Fibroblast of skin of right quadriceps (primary cell): ENCODE data around the gene HMG20A.
A peak's percentile ranks its signal among the peaks of the same experiment; 100 is the strongest.

Experiments
- DNase-seq: peaks from one replicate; pipeline ENCODE4 v3.0.0-alpha.2; 2013

HMG20A gene

DNA sequence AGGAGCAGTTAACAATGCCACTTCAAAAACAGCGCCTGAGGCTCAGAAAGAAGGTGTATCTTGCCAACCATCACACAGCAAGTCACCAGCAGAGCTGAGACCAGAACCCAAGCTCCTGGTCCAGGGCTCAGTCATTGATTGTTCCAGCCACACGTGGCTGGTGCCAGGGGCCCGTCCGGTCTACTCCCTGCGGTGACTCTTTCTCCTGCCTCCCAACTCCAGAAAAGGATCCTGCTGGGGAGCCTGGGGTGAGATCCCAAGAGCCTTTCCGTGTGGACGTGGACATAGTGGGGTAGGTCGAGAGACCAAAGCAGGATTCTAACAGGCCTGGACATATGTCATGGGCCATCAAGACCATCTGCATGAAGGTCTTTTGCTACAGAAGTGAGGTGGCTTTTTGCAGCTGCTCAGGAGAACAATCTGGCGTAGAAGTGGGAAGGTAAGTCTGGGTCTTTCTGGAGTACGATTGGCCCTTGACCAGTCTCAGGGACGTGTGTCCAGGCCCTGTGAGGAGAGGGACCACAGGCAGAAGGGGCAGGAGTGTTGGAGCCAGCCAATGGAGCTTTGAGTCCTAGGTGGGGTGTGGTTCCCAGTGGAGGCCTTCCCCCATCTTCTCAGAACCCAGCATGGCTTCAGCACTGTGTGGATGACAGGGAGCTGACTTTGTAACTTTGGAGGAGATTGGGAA lies 105.4 kb downstream of the HMG20A start:
- DNase-seq: no peak

DNA sequence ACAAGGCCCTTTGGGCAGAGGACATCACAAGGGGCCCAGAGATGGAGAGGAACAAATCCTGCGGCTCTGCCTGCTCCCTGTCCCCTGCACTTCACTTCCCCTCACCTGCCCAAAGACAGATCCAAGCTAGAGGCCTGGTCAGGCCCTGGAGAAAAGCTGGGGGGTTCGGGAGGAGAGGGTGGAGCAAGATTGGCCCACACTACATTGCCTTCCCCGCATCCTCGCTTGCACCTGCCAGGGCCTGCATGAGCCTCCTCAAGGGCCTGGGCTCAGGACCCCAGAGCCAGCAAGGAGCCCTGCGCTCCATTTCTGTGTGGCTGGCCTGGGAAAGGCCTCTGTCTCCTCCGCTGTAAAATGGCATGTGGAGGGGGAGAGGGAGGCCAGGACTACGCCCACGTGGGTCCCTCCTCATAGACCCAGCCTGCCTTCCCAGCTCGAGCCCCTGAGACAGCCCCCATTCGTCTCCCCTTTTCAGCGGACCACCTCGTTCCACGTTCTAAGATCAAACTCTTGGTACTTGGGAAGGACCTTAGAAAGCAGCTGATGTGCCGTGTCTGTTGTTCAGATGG lies 106.0 kb downstream of the HMG20A start:
- no peak for DNase-seq

DNA sequence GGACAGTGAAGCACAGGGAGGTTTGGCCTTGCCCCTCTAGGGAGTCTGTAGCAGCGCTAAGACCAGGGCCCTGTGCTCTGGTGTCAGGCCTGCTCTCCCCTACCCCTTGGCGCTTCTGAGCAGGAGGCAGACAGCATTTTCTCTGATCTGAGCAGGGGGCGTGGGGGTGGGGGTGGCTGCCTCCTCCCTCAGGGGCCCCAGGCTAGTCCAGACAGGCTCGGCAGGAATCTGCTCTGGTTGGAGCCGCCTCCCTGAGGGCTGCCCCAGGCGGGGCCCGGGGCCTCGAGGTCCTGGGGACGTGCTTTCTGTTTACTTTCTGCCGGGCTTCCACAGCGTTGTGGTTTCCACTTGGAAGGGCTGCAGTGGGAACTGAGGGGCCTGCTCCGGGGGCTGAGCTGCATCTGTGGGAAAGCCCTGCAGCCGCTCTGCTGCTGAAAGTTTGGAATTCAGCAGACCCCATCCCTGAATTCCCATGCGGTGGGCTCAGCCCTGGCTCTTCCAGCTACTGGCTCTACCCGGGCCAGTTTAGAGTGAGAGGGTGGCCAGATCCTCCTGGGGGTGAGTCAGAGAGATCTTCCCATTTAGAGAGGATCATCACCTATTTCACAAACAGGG lies 106.6 kb downstream of the HMG20A start:
- DNase-seq: peak; percentile 47

DNA sequence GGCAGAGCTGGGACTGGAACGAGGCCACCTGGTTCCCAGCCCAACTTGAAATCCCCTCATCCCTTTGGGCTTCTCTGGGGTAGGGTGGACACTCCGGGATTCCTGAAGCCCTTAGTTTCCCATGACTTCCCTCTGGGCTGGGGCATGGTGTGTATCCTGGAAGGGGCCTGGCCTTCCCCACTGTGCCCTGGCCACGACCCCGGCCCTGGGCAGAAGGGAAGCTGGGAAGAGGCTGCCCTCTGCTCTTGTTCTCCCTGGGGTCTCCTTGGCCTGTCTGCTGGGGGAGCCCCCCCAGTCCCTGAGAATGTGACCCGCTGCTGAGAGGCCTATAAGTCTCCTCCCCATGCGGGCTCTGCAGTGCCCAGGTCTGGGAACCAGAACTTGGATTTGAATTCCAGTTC lies 107.1 kb downstream of the HMG20A start:
- DNase-seq: no peak

DNA sequence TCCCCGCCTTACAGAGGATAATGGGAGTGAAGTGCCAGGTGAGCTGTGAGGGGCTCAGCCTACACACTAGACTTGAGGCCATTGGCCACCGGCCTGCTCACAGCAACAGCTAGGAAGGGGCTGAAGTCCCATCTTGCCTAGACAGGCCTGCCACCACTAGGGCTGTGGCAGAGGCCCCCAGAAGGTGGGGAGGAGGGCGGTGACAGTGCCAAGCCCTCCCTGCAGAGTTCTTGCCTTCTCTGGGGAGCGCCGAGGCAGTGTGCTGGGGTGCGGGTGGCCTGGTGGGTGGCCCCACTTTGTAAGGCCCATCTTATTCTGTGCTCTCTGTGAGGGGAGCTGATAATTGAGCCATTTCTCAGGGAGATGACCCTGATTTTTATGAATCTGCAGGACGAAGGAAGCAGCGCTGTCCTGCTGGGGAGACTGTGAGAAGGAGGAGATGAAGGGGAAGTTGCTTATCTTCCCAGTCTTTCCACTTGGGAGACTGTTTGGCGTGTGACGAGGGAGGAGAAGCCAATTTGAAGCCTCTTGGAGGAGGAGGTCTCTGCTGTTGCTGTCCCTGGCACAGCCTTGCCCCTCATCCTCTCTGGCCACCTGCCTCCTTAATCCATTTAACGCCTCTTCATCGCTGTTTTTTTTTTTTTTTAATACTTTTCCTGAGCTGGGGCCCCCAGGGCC lies 107.7 kb downstream of the HMG20A start:
- no peak for DNase-seq

DNA sequence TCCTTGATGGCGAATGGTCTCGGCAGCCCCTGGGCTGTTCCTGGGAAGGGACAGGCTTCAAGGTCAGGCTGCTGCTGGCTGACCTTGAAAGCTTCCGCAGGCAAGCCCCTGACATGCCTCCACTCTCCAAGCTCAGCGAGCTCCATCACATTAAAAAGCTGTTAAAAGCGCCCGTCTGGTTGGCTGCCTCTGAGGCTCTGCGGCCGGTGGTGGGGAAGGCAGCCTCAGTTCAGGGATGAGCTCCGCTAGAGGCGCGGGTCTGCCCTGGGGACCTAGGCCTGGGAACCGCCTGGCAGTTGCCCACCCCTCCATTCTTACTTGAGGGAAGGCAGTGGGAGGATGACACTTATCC lies 108.3 kb downstream of the HMG20A start:
- no peak for DNase-seq

DNA sequence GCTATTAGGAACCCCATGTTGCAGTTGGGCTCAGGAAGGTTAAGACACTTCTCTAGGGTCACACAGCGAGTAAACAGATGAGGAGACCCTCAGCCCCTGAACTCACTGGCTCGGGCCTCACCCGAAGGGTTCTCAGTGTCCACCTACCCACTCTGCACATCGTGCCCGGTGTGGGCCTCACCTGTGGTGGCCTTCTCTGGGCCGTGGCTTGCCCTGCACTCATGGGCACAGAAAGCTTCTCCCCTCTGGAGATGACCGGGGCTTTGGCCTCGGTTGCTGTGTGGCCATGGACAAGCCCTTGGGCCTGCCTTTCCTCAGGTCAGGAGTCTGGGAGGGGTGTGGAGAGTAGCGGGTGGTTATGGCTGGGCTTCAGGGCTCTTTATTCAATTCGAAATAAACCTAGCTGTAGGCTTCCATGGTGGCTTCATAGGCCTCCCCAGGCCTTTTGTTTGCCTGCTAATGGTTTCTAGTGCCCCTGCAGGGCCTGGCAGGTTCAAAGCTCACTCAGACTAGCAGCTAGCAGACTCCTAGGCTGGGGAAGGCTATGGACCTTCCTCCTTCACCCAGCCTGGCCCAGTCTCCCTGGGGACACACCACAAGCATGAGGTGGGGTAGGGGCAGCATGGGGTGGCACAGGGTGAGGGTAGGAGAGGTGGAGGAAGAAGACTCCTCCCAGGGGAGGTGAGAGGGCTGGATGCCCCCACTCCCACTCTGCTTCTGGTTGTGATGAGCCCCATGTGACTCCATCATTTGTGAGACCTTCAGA lies 108.9 kb downstream of the HMG20A start:
- DNase-seq: no peak

DNA sequence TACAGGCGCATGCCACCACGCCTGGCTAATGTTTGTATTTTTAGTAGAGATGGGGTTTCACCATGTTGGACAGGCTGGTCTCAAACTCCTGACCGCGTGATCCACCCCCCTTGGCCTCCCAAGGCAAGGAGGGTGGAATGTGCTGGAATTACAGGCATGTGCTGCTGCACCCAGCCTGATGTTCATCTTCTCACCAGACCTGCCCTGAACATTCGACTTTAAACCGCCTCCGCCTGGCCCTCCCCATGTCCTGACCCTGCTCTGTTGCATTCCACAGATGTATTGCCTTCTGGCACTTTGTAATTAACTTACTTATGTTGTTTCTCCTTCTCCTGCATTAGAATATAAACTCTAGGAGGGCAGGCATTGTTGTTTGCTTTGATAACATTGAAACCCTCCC lies 109.9 kb downstream of the HMG20A start:
- DNase-seq: peak; percentile 26

DNA sequence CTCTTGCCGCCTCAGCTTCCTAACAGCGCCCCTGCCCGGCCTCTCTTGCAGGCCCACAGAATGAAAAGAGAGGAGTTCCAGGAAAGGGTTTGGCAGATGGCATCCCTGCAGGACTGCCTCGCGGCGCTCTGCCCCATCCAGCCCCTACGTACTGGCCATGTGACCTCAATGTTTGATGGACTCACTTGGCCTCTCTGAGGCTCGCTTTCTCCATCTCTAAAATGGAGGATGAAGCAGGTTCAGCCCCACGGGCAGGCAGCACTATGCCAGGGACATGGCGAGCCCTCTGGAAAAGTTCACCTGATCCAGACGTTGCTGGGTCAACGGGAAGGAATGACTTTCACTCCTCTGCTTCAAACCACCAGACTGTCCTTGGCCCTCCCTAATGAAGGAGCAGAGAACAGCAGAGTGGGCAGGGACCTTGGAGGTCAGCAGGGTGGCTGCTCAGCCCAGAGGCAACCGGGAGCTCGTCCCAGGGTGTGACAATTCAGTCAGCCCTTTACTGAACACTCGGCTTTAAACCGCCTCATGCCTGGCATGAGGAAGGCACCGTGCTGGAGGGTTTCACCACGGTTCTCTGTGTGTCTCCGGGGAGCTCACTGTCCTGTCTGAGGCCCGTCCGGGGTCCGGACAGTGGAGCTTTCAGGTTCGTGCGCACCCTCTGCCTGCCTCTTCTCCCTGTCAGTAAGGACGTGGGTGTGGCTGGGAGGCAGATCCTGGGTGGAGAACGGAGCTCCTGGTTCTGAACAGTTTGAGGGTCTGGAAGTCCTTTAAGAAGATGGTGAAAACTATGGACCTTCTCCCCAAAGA lies 110.7 kb downstream of the HMG20A start:
- no peak for DNase-seq

DNA sequence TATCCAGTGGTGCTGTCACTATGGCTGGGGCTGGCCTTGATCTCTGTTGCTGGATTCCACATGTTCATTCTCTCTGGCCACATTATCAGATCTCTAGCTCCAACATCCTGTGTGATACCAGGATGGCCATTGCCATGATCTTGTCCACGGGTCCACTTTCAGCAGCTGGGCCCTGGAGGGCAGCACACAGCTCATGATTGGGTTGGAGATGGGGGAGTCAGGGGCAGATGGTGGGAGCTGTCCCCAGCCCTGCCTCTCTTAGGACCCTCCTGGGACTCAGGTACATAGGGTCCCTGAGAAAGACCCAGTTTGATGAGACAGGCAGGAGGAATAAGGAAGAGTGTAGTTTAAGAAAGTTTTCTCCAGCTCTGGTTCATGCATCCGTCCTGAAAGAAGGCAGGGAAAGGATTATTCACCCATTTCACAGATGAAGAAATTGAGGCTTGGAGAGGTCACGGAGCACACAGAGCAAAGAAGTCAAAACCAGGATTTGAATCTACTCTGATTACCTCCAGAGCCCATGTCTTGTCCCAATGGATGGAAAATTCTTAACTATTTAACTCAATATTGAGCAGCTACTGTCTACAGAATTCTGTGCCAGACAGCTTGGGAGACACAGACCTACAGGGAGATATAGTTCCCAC lies 111.5 kb downstream of the HMG20A start:
- no peak for DNase-seq

DNA sequence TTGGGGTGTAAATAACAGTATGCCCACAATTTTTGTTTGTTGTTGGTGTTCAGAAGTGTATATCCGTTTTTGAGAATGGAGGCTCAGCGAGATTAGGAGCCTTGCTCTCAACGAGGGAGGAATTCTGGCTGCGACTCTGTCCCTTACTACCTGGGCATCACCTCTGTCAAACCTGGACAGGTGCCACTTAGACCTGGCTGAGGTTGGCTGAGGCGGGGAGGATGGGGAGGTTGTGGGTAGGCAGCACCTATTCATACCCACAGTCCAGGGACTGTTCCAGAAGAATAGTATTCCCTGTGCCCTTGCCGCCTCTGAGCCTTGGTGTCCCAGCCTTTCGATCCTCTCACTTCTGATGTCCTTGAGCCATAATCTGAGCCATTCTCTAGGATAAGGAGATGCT lies 112.2 kb downstream of the HMG20A start:
- DNase-seq: no peak

DNA sequence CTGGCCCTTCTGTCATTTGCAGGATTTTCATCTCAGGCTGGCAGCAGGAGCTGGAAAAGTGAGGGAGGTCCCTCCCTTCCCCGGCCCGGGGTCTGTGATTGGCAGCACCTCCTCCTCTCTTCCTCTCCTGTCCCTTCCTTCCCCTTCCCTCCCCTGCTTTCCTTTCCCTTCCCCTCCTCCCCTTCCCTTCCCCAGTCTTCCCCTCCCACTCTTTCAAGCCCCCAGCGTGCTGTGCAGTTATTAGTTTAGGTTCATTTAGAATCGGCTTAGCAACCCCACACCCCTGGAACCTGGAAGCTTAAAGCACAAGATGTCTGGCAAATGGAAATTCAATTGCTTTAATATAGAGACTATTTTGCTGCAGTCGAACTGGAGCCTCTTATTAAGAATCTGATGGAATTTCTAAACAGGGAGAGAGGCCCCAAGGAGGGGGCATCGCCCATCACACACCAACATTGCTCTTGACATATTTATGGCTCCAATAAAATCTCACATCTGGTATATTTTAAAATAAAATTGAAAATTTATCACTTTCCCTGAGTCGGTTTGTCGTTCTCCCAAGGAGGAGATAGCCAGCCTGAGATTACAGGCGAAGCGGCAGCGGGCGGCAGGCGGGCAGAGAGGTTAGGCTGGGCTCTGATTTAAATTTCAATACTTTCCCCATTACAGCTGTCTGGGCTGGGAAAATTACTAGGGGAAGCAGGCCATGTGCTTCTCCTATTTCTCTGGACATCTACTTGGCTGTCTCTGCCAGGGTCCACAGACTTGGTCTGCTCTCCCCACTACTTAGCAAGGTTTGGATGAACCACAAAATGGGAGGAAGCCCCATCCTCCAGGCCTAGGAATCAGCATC lies 113.1 kb downstream of the HMG20A start:
- peak; percentile 42 for DNase-seq
